AG10803 (cell line): Measurements from ENCODE around the gene MYNN.

Experiments
- DNase-seq: peaks from one replicate; pipeline ENCODE4 v3.0.0; 2010; ENCODE audit warnings: low read depth
- H3K4me3 ChIP-seq: 2 replicates; pipeline ENCODE4 v1.5.1; 2011; ENCODE audit warnings: mild to moderate bottlenecking, low read length, control low read depth
- CTCF ChIP-seq: conservative IDR thresholded peaks from 2 replicates; pipeline ENCODE4 v1.5.1; 2011; ENCODE audit warnings: mild to moderate bottlenecking, low read length, control low read depth, inconsistent platforms

MYNN gene

GRCh38 chr3:169764882-169765612, 8.1 kb upstream of the MYNN start, which contains the start of gene TERC:
Gene TERC, minus strand, starts transcription at chr3:169765060.
- peak; percentile 91 for DNase-seq
- no peak for TF ChIP-seq CTCF
- peak within 1 kb of the TSS; percentile 93 for H3K4me3 ChIP-seq

- H3K4me3 ChIP-seq = peak within 1 kb of the TSS; percentile 57
- no peak for TF ChIP-seq CTCF
- DNase-seq = peak; percentile 73
Observed at GRCh38 chr3:169769287-169770181, 3.7 kb upstream of the MYNN start, which contains the start of gene ACTRT3. Gene ACTRT3, minus strand, starts transcription at chr3:169769561. Its CDS starts 41 bp downstream, at chr3:169769520.

GRCh38 chr3:169771497-169772304, 1.5 kb upstream of the MYNN start:
- DNase-seq = peak; percentile 67
- TF ChIP-seq CTCF = no peak
- H3K4me3 ChIP-seq = peak overlapping the region; percentile 96

GRCh38 chr3:169772305-169772896, 795 bp upstream of the MYNN start:
- peak overlapping the region; percentile 96 for H3K4me3 ChIP-seq
- no peak for TF ChIP-seq CTCF
- DNase-seq = peak; percentile 71

- peak overlapping the region; percentile 96 for H3K4me3 ChIP-seq
- DNase-seq = no peak
- no peak for TF ChIP-seq CTCF
Observed at GRCh38 chr3:169774186-169774585, 990 bp downstream of the MYNN start.

GRCh38 chr3:169777822-169778221, 4.6 kb downstream of the MYNN start:
- no peak for TF ChIP-seq CTCF

More at GRCh38 chr3:169777822-169778221, 4.6 kb downstream of the MYNN start:
- no peak for DNase-seq
- no peak overlapping the region for H3K4me3 ChIP-seq
